NCI-H1417 (cell line): ENCODE measurements around the gene TEFM.
"Not testable (repeated sequence)": the region's sequence is repeated elsewhere in the genome, so short reads cannot be mapped to it uniquely, and the experiment has no call there.

Source experiments
- DNase-seq, 3 experiments: peaks; one replicate each; lab custom pipeline; 2025; lab: John Stamatoyannopoulos, UW

Gene TEFM

GRCh38 chr17:30921544-30922196 lies 15.6 kb upstream of the TEFM start, which contains the start of gene ADAP2:
ADAP2 (plus strand) TSS chr17:30921945; CDS start chr17:30922015, 70 bp downstream.
- DNase-seq, result peak in 2 of 3 experiments; percentile 31 to 40

GRCh38 chr17:30920683-30921543 lies 14.9 kb upstream of the TEFM start:
- DNase-seq, result no peak

- no peak for DNase-seq
Observed at GRCh38 chr17:30920282-30920681, 14.2 kb upstream of the TEFM start.

- no peak for DNase-seq
Observed at GRCh38 chr17:30917050-30917449, 11.0 kb upstream of the TEFM start.

- DNase-seq, result peak in 1 of 3 experiments; percentile 11
Observed at GRCh38 chr17:30915833-30916611, 10.0 kb upstream of the TEFM start.

DNA sequence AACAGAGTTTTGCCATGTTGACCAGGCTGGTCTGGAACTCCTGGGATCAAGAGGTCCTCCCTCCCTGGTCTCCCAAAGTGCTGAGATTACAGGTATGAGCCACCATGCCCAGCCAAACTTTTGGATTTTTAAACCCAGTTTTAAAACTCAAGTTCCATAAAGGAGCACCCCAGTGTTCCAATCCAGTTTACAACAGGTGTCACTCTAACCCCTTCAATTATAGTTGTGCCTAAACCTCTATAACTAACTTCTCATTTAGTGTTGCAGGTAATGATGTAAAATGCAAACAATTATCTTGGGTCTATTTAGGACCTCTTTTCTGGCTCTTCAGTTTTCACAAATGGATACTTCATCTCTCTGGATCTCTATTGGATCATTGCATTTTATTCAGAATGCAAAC lies 7.9 kb upstream of the TEFM start:
- DNase-seq, result no peak

GRCh38 chr17:30910151-30910550 lies 4.1 kb upstream of the TEFM start:
- DNase-seq, result not testable (repeated sequence)

DNA sequence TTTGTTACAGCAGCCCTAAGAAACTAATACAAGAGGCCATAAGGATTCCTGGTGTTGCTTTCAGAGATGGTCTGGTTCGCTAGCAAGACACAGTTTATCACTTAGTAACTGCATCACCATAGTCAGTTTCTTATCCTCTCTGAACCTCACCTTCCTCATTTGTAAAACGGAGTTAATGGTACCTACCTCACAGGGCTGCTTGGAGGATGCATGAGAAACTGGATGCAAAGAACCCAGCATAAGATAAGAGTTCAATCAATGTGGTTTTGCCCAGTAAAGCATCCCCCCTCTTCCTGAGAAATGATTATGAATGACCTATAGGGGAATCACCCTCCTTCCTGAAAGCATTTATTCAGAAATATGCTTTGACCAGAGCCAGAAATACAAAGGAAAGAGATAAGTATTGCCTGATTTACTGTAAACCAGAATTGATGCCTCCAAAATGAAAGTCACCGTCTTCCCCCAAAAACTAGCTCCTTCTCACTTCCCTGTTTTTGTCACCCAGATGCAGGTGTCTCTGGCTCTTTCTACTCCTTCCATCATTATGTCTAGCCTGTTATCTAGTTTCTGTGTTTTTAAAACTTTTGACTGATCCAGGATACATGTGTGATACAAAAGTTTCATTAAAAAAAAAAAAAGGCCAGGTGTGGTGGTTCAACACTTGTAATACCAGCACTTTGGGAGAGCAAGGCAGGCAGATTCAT lies 2.8 kb upstream of the TEFM start:
- no peak for DNase-seq

GRCh38 chr17:30905742-30906100 lies 317 bp downstream of the TEFM start:
- peak in 2 of 3 experiments; percentile 60 to 71 for DNase-seq

- DNase-seq, result no peak
Observed at GRCh38 chr17:30897311-30897710, 8.7 kb downstream of the TEFM start.

DNA sequence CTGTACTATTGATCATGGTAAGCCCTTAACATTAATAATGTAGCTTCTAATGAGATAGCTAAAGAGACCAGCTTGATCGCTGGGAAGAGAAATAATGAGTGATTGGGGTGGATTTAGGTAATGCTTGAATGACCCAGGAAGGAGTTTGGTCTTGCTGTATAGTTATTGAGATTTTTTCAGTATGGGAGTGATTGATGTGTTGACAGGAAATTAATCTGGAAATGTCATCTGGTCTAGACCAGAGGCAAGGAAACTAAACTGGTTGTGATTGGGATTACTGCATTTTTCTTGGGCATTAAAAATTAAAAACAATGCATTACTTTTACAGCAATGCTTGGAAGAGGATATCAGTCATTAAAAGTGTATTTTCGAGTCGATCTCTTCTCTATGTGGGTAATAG lies 11.8 kb downstream of the TEFM start:
- no peak for DNase-seq

DNA sequence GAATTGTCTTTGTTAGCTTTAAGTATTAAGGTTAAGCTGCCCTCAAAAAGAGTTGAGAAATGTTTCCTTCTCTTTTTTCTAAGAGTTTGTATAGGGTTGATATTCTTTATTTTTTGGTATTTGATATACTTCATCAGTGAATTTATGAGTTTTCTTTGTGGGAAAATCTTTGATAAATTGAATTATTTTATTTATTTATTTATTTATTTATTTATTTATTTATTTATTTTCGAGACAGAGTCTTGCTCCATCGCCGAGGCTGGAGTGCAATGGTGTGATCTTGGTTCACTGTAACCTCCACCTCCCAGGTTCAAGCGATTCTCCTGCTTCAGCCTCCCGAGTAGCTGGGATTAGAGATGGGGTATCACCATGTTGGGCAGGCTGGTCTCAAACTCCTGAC lies 19.9 kb downstream of the TEFM start:
- no peak for DNase-seq

GRCh38 chr17:30869005-30869404 lies 37.0 kb downstream of the TEFM start:
- no peak for DNase-seq

DNA sequence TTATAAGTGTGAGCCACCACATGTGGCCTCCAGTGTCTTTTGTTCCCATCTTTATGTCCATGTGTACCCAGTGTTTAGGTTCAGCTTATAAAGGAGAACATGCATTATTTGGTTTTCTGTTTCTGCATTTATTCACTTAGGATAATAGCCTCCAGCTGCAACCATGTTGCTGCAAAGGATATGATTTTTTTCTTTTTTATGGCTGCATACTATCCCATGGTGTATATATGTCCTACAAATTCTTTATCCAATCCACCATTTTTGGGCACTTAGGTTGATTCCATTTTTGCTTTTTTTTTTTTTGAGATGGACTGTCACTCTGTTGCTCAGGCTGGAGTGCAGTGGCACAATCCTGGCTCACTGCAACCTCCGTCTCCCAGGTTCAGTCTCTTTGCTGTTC lies 41.4 kb downstream of the TEFM start:
- DNase-seq, result no peak

- no peak for DNase-seq
Observed at GRCh38 chr17:30858556-30859250, 47.3 kb downstream of the TEFM start.

GRCh38 chr17:30854146-30854545 lies 51.9 kb downstream of the TEFM start:
- no peak for DNase-seq
